Mesendoderm (in vitro differentiated cells): ENCODE data around the gene PRR5L.

ENCODE experiments used
- DNase-seq: peaks from one replicate; pipeline ENCODE4 v3.0.0; 2013
- H2AK5ac ChIP-seq: 2 replicates; pipeline ENCODE4 v1.6.1; 2013; ENCODE audit warnings: low read length, inconsistent platforms
- H2BK120ac ChIP-seq: 2 replicates; pipeline ENCODE4 v1.6.1; 2013; ENCODE audit warnings: low read depth, mild to moderate bottlenecking, low read length, moderate library complexity, mixed read lengths
- H2BK15ac ChIP-seq: replicated peaks from 2 replicates; pipeline ENCODE4 v1.6.1; 2013; ENCODE audit warnings: low read depth, mild to moderate bottlenecking, moderate library complexity
- H2BK5ac ChIP-seq: 2 replicates; pipeline ENCODE4 v1.6.1; 2013; ENCODE audit warnings: low read length, inconsistent platforms
- H3K18ac ChIP-seq: 2 replicates; pipeline ENCODE4 v1.6.1; 2013; ENCODE audit warnings: mild to moderate bottlenecking, low read length, mixed read lengths
- H3K23ac ChIP-seq: one replicate; pipeline ENCODE4 v1.6.1; 2013; ENCODE audit warnings: low read length
- H3K27ac ChIP-seq: 2 replicates; pipeline ENCODE4 v1.5.1; 2013; ENCODE audit warnings: low read depth, mild to moderate bottlenecking, inconsistent platforms, low read length, moderate library complexity
- H3K27me3 ChIP-seq: 2 replicates; pipeline ENCODE4 v1.6.1; 2013; ENCODE audit warnings: low read length, control low read depth, mild to moderate bottlenecking, inconsistent platforms; ENCODE audit not compliant: insufficient read depth, poor library complexity
- H3K36me3 ChIP-seq: 2 replicates; pipeline ENCODE4 v1.6.1; 2013; ENCODE audit warnings: low read length, inconsistent platforms; ENCODE audit not compliant: control insufficient read depth, insufficient read depth
- H3K4ac ChIP-seq: one replicate; pipeline ENCODE4 v1.6.1; 2013; ENCODE audit warnings: low read depth, mild to moderate bottlenecking, low read length, moderate library complexity
- H3K4me1 ChIP-seq: 2 replicates; pipeline ENCODE4 v1.6.1; 2013; ENCODE audit warnings: low read depth, low read length, inconsistent platforms; ENCODE audit not compliant: control insufficient read depth
- H3K4me2 ChIP-seq: 2 replicates; pipeline ENCODE4 v1.6.1; 2013; ENCODE audit warnings: low read length
- H3K4me3 ChIP-seq: 2 replicates; pipeline ENCODE4 v1.5.1; 2013; ENCODE audit warnings: mild to moderate bottlenecking, low read length
- H3K56ac ChIP-seq: one replicate; pipeline ENCODE4 v1.6.1; 2013; ENCODE audit warnings: low read length
- H3K79me1 ChIP-seq: 2 replicates; pipeline ENCODE4 v1.6.1; 2013; ENCODE audit warnings: low read length, inconsistent platforms
- H3K79me2 ChIP-seq: 2 replicates; pipeline ENCODE4 v1.6.1; 2013; ENCODE audit warnings: mild to moderate bottlenecking, low read length; ENCODE audit not compliant: control insufficient read depth, insufficient read depth
- H3K9ac ChIP-seq: 2 replicates; pipeline ENCODE4 v1.6.1; 2013; ENCODE audit warnings: low read length, inconsistent platforms
- H4K5ac ChIP-seq: one replicate; pipeline ENCODE4 v1.6.1; 2013; ENCODE audit warnings: low read length
- H4K8ac ChIP-seq: one replicate; pipeline ENCODE4 v1.6.1; 2013; ENCODE audit warnings: low read depth, mild to moderate bottlenecking, control low read depth, low read length, moderate library complexity
- WGBS: extraction: QIAGEN DNeasy Blood & Tissue Kit; methylation state at CpG from one replicate; pipeline ENCODE4 v1.1.7; 2013; ENCODE audit warnings: low lambda C conversion rate, missing lambda C conversion rate; ENCODE audit not compliant: insufficient coverage; ENCODE audit errors: extremely low coverage; 5-methylcytosine and 5-hydroxymethylcytosine counted together

The PRR5L gene

GRCh38 chr11:36390963-36391471 lies 94.9 kb downstream of the PRR5L start:
- Histone ChIP-seq H3K79me1 (no peaks in the 10 kb centered on the region), H2BK120ac (no peak overlapping the region)
- no peak for DNase-seq

GRCh38 chr11:36392196-36392595 lies 96.1 kb downstream of the PRR5L start:
- Histone ChIP-seq H3K27ac (no peak overlapping the region), H3K9ac (no peak overlapping the region)
- no peak for DNase-seq

More at GRCh38 chr11:36390963-36391471, 94.9 kb downstream of the PRR5L start:
- Histone ChIP-seq H3K4me2 (no peak overlapping the region), H2BK5ac (no peak overlapping the region), H3K4me1 (no peaks in the 10 kb centered on the region), H3K27me3 (no peaks in the 10 kb centered on the region), H4K5ac (no peak overlapping the region), H3K4me3 (no peak overlapping the region), H3K79me2 (no peaks in the 10 kb centered on the region), H4K8ac (no peak overlapping the region), H3K9ac (no peak overlapping the region), H3K56ac (no peak overlapping the region), H3K23ac (no peak overlapping the region), H3K36me3 (no peaks in the 10 kb centered on the region), H3K18ac (no peak overlapping the region), H2AK5ac (no peak overlapping the region), H3K27ac (no peak overlapping the region), H3K4ac (no peak overlapping the region), H2BK15ac (no peak overlapping the region)
- no CpG with 5 or more reads among the region's 4 CpGs for WGBS

DNA sequence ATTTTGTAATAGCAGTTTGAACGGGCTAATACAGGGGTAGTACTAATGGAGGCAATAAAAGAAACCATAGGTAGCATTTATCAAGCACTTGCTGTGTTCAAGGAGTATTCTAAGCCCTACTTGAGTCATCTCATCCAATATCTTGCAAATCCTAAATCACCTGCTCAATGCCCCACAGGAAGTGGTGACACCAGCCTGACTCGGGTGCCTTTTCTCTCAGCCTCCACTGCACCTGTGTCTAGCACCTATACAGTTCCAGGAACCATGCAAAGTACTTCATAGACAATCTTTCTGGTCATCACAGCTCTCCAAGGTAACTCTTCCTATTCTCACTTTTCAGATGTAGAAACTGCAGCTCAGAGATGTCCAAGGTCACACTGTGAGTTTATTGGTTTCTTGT lies 98.0 kb downstream of the PRR5L start:
- Histone ChIP-seq H3K9ac (no peak overlapping the region), H3K79me2 (no peaks in the 10 kb centered on the region), H3K4ac (no peak overlapping the region), H3K4me2 (no peak overlapping the region), H3K4me3 (no peak overlapping the region), H3K27ac (no peak overlapping the region), H3K36me3 (no peaks in the 10 kb centered on the region), H2AK5ac (no peak overlapping the region), H2BK15ac (no peak overlapping the region), H4K5ac (no peak overlapping the region), H3K18ac (no peak overlapping the region), H3K27me3 (no peaks in the 10 kb centered on the region), H3K4me1 (no peaks in the 10 kb centered on the region), H4K8ac (no peak overlapping the region), H3K56ac (no peak overlapping the region), H2BK120ac (no peak overlapping the region), H3K79me1 (no peaks in the 10 kb centered on the region), H3K23ac (no peak overlapping the region), H2BK5ac (no peak overlapping the region)
- no peak for DNase-seq
- WGBS: no CpG with 5 or more reads among the region's 2 CpGs

More at GRCh38 chr11:36392196-36392595, 96.1 kb downstream of the PRR5L start:
- Histone ChIP-seq H3K4me2 (no peak overlapping the region), H3K56ac (no peak overlapping the region), H3K18ac (no peak overlapping the region), H2BK15ac (no peak overlapping the region), H3K4me1 (no peaks in the 10 kb centered on the region), H3K4me3 (no peak overlapping the region), H4K5ac (no peak overlapping the region), H2BK5ac (no peak overlapping the region), H3K36me3 (no peaks in the 10 kb centered on the region), H3K23ac (no peak overlapping the region), H4K8ac (no peak overlapping the region), H3K79me2 (no peaks in the 10 kb centered on the region), H3K27me3 (no peaks in the 10 kb centered on the region), H3K4ac (no peak overlapping the region), H2AK5ac (no peak overlapping the region), H3K79me1 (no peaks in the 10 kb centered on the region), H2BK120ac (no peak overlapping the region)
- WGBS: no CpG with 5 or more reads among the region's 2 CpGs

DNA sequence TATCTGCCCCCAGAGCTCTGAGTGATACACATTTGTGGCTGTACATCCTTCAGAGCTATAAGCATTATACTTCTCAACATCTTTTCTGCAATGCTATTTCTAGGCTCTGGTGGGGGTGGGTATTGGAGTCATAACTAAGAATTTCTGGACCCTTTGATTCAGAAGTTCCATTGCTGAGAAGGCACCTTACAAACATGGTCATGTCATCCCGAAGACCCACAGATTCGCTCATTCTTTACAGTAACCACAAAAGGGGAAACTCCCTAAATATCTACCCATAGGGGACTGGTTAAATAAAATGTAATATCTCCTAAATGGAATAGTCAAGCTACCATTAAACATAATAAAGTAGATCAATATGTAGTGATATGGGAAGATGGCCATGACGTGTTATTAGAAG lies 98.8 kb downstream of the PRR5L start:
- Histone ChIP-seq H3K79me1 (no peaks in the 10 kb centered on the region), H3K9ac (no peak overlapping the region), H2AK5ac (no peak overlapping the region), H3K36me3 (no peaks in the 10 kb centered on the region), H3K56ac (no peak overlapping the region), H3K4me1 (no peaks in the 10 kb centered on the region), H3K4me3 (no peak overlapping the region), H2BK15ac (no peak overlapping the region), H4K8ac (no peak overlapping the region), H2BK120ac (no peak overlapping the region), H2BK5ac (no peak overlapping the region), H3K4me2 (no peak overlapping the region), H3K4ac (no peak overlapping the region), H3K18ac (no peak overlapping the region), H4K5ac (no peak overlapping the region), H3K27ac (no peak overlapping the region), H3K23ac (no peak overlapping the region), H3K79me2 (no peaks in the 10 kb centered on the region), H3K27me3 (no peaks in the 10 kb centered on the region)
- no CpG with 5 or more reads among the region's 3 CpGs for WGBS
- DNase-seq: no peak

- 100% methylated on average over 1 of the region's 11 CpGs for WGBS
- no peak overlapping the region for H3K56ac ChIP-seq
- H3K4me2 ChIP-seq: no peak overlapping the region
- no peak overlapping the region for H2BK5ac ChIP-seq
- no peak overlapping the region for H2BK120ac ChIP-seq
- no peaks in the 10 kb centered on the region for H3K36me3 ChIP-seq
- no peak overlapping the region for H2BK15ac ChIP-seq
- no peaks in the 10 kb centered on the region for H3K4me1 ChIP-seq
- no peak overlapping the region for H3K4me3 ChIP-seq
- no peak overlapping the region for H3K4ac ChIP-seq
- H3K79me1 ChIP-seq: no peaks in the 10 kb centered on the region
- no peak overlapping the region for H3K18ac ChIP-seq
- no peak overlapping the region for H4K5ac ChIP-seq
- no peak for DNase-seq
- H3K27ac ChIP-seq: no peak overlapping the region
- no peak overlapping the region for H3K23ac ChIP-seq
- H3K27me3 ChIP-seq: no peaks in the 10 kb centered on the region
- no peak overlapping the region for H2AK5ac ChIP-seq
- no peak overlapping the region for H4K8ac ChIP-seq
- H3K79me2 ChIP-seq: no peaks in the 10 kb centered on the region
- no peak overlapping the region for H3K9ac ChIP-seq
Measured at GRCh38 chr11:36395978-36396736, 100.1 kb downstream of the PRR5L start.
